CD14-positive monocyte (primary cell): Measurements from ENCODE around the gene LCP1. TPM values are rescaled to one million over a fixed set of nuclear protein-coding genes. Genes with fewer than 3 reads are reported as not detected.

Experiments
- DNase-seq, 3 donors: peaks; one replicate each; pipeline ENCODE4 v3.0.0-alpha.2; 2011 to 2022
- H2AFZ ChIP-seq: 2 replicates; pipeline ENCODE4 v1.6.0; 2012; ENCODE audit warnings: mild to moderate bottlenecking, low read depth, low read length, inconsistent platforms; ENCODE audit not compliant: insufficient read depth, poor library complexity, severe bottlenecking
- H3K27ac ChIP-seq, 2 donors: 1 replicate in 1 of 2; 2 replicates in 1 of 2; pipeline ENCODE4 v1.5.1; 2012 to 2013; ENCODE audit warnings: low read length in 2 of 2, control low read depth in 1 of 2, inconsistent platforms in 1 of 2, low read depth in 1 of 2, mild to moderate bottlenecking in 1 of 2
- H3K27me3 ChIP-seq, 2 donors: one replicate each; pipeline versions ENCODE4 v1.6.0 to v1.6.1; 2011 to 2013; ENCODE audit warnings: low read length in 2 of 2; ENCODE audit not compliant: control insufficient read depth in 2 of 2, insufficient read depth in 2 of 2
- H3K36me3 ChIP-seq, 2 donors: replicated peaks in 1 of 2; 1 replicate in 1 of 2; 2 replicates in 1 of 2; pipeline versions ENCODE4 v1.5.1 to v1.6.1; 2012 to 2013; ENCODE audit warnings: low read length in 2 of 2, control low read depth in 1 of 2, inconsistent platforms in 1 of 2, mild to moderate bottlenecking in 1 of 2; ENCODE audit not compliant: insufficient read depth in 2 of 2, control insufficient read depth in 1 of 2
- H3K4me1 ChIP-seq, 2 donors: 1 replicate in 1 of 2; 2 replicates in 1 of 2; pipeline versions ENCODE4 v1.5.1 to v1.6.1; 2012 to 2013; ENCODE audit warnings: low read length in 2 of 2, control low read depth in 1 of 2, inconsistent platforms in 1 of 2, mild to moderate bottlenecking in 1 of 2, moderate library complexity in 1 of 2; ENCODE audit not compliant: insufficient read depth in 2 of 2, control insufficient read depth in 1 of 2
- H3K4me2 ChIP-seq: replicated peaks from 2 replicates; pipeline ENCODE3; 2012; ENCODE audit warnings: low read length, moderate library complexity, mild to moderate bottlenecking; ENCODE audit not compliant: poor library complexity, severe bottlenecking; ENCODE audit errors: extremely low read depth
- H3K4me3 ChIP-seq, 3 experiments: fragments of 200-600 bp in 1 of 3; sonication (generic) in 1 of 3; replicated peaks in 1 of 3; 1 replicate in 2 of 3; 2 replicates in 1 of 3; pipeline ENCODE4 v1.5.1; 2011 to 2013; ENCODE audit warnings: low read length in 3 of 3, mild to moderate bottlenecking in 3 of 3, control low read depth in 2 of 3, low read depth in 2 of 3, inconsistent platforms in 1 of 3, moderate library complexity in 1 of 3
- H3K79me2 ChIP-seq: 2 replicates; pipeline ENCODE4 v1.6.0; 2012; ENCODE audit warnings: mild to moderate bottlenecking, control low read depth, inconsistent platforms, low read length, moderate library complexity; ENCODE audit not compliant: insufficient read depth
- H3K9ac ChIP-seq: 2 replicates; pipeline ENCODE4 v1.6.0; 2017; ENCODE audit warnings: low read length, mild to moderate bottlenecking; ENCODE audit not compliant: insufficient read depth, poor library complexity, severe bottlenecking
- H3K9me3 ChIP-seq, 2 donors: replicated peaks in 1 of 2; 1 replicate in 1 of 2; 2 replicates in 1 of 2; pipeline versions ENCODE4 v1.5.1 to v1.6.1; 2012 to 2013; ENCODE audit warnings: low read length in 2 of 2, control low read depth in 1 of 2; ENCODE audit not compliant: control insufficient read depth in 1 of 2, insufficient read depth in 1 of 2
- H4K20me1 ChIP-seq: 2 replicates; pipeline ENCODE4 v1.6.0; 2012; ENCODE audit warnings: mild to moderate bottlenecking, low read length, control low read depth, moderate library complexity; ENCODE audit not compliant: insufficient read depth
- H3K27ac Mint-ChIP-seq, 7 donors: one replicate each; pipeline ENCODE4 v1.8.0; 2020; ENCODE audit warnings: mild to moderate bottlenecking in 7 of 7, mixed read lengths in 7 of 7, moderate library complexity in 6 of 7, inconsistent platforms in 2 of 7
- H3K27me3 Mint-ChIP-seq, 3 donors: one replicate each; pipeline ENCODE4 v1.8.0; 2021 to 2022; ENCODE audit warnings: low read depth in 3 of 3, mild to moderate bottlenecking in 3 of 3, mixed read lengths in 3 of 3, moderate library complexity in 3 of 3, inconsistent platforms in 1 of 3
- H3K36me3 Mint-ChIP-seq, 2 donors: one replicate each; pipeline ENCODE4 v1.8.0; 2020; ENCODE audit warnings: mixed read lengths in 2 of 2, inconsistent platforms in 1 of 2, mild to moderate bottlenecking in 1 of 2
- H3K4me1 Mint-ChIP-seq: one replicate; pipeline ENCODE4 v1.8.0; 2020; ENCODE audit warnings: mild to moderate bottlenecking, mixed read lengths
- H3K4me3 Mint-ChIP-seq, 2 donors: one replicate each; pipeline ENCODE4 v1.8.0; 2020; ENCODE audit warnings: mild to moderate bottlenecking in 2 of 2, mixed read lengths in 2 of 2, moderate library complexity in 1 of 2
- H3K9me3 Mint-ChIP-seq, 7 donors: one replicate each; pipeline ENCODE4 v1.8.0; 2020 to 2022; ENCODE audit warnings: mixed read lengths in 7 of 7, mild to moderate bottlenecking in 6 of 7, moderate library complexity in 6 of 7, inconsistent platforms in 2 of 7
- WGBS: methylation state at CpG from one replicate; pipeline ENCODE4 v1.1.5; 2013; ENCODE audit warnings: missing lambda C conversion rate; ENCODE audit not compliant: insufficient coverage; 5-methylcytosine and 5-hydroxymethylcytosine counted together
- intact Hi-C, 2 donors: fragments of 100-400 bp; cut with micrococcal nuclease; formaldehyde crosslinking; loops; one replicate each; pipeline versions ENCODE4 v1.15.0 to v1.15.1; 2023
- polyA plus RNA-seq, 3 donors: library from polyadenylated mRNA; depleted of rRNA in 1 of 3; unstranded in 2 of 3; stranded (reverse) in 1 of 3; fragments of 300-500 nt in 2 of 3; fragments of >200 nt in 1 of 3; fragmentation: Illumina TruSeq in 2 of 3; gene quantifications; 1 replicate in 2 of 3; 2 replicates in 1 of 3; pipeline ENCODE4 v1.2.3, GENCODE V29; 2012 to 2021
- TF ChIP-seq, protein P1 (sequence below): fragments of 200-600 bp; IDR thresholded peaks from one replicate; pipeline ENCODE4 v1.8.0; 2022; ENCODE audit warnings: antibody characterized with exemption, mild to moderate bottlenecking

Gene LCP1
- polyA plus RNA-seq, 3 donors = 653 to 2,003 (median 1,636) TPM

DNA sequence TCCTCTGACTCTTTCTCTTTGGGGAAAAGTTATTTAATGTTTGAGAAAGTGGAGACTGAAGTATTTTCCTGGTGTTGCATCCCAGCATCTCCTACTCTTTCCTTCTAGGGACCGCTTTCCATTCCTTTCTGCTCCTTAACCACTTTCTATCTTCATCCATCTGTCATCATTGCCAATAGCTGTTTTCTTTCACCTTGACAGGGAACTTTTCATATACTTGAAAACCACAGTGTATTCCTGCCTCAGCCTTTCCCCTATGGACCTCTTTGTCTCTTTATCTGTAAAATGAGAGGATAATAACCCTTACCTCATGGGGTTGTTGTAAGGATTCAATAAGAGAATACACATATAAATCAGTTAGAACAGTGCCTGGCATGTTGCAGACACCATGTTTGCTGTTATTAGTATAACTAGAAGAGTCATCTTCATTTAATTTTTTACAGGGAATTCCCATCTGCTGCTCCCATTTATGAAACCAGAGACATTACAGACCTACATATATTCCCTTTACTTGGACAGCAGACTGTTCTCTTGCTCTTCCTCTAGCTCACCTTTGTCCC lies 31.8 kb downstream of the LCP1 start:
- peaks cover 87 to 94% of the 10 kb centered on the region in 2 donors for H3K36me3 Mint-ChIP-seq

DNA sequence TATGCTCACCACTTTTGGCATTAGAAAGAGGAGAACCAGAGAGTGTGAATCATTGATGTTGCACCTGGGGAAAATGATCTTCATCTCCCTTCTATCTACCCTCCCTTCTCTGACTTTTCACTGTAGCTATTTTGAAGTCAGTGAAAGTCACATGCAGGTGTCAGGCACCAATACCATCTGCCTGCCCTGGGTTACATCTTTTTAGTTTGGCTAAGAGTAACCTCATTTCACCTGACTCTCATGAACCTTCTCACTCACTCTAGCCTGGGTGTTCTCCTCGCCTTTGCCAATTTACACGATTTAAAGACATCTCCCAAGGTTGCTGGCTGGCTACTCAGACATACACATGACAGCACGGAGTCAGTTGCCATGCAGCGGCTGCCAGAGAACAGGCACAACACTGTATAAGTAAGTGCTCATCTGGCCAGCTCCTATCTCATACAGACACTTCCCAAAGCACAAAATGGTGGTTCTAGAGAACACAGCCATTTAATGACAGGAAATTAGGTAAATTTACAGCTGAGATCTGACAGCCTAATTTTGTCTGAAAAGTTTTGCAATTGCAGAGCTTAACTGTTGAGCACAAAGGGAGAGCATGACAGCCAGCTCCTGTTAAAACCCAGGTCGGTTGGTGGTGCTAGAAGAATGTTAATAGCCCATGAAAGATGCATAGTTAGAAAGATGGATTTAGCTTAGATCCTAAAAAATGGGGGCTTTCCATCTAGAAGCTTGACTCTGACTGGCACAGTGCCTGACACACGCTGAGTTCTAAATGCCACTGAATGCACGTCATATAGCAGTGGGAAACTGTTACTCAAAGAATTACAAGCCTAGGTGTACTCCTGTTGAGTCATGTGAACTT lies 32.5 kb downstream of the LCP1 start:
- Mint-ChIP-seq H3K9me3 (no peaks in the 10 kb centered on the region), H3K27ac (peak overlapping the region in 3 of 7 donors; percentile 54 to 78 (median 65)), H3K4me3 (no peak overlapping the region), H3K4me1 (no peaks in the 10 kb centered on the region), H3K36me3 (peaks cover 87 to 94% of the 10 kb centered on the region in 2 donors), H3K27me3 (no peaks in the 10 kb centered on the region)
- peaks cover 92% of the 10 kb centered on the region for H3K79me2 ChIP-seq
- no peak overlapping the region for H2AFZ ChIP-seq
- no peak overlapping the region for H3K4me2 ChIP-seq
- no peaks in the 10 kb centered on the region for H3K9me3 ChIP-seq
- H3K36me3 ChIP-seq = peaks cover 96 to 100% of the 10 kb centered on the region in 2 donors
- H3K27ac ChIP-seq = peak overlapping the region in 1 of 2 donors; percentile 52
- H4K20me1 ChIP-seq = peaks cover 100% of the 10 kb centered on the region
- H3K4me1 ChIP-seq = no peaks in the 10 kb centered on the region
- 92% methylated on average over 3 of the region's 7 CpGs for WGBS
- intact Hi-C loops = no loop called here
- H3K27me3 ChIP-seq = no peaks in the 10 kb centered on the region
- no peak overlapping the region for H3K4me3 ChIP-seq
- H3K9ac ChIP-seq = no peak overlapping the region
- no peak for DNase-seq
- TF ChIP-seq, protein P1, sequence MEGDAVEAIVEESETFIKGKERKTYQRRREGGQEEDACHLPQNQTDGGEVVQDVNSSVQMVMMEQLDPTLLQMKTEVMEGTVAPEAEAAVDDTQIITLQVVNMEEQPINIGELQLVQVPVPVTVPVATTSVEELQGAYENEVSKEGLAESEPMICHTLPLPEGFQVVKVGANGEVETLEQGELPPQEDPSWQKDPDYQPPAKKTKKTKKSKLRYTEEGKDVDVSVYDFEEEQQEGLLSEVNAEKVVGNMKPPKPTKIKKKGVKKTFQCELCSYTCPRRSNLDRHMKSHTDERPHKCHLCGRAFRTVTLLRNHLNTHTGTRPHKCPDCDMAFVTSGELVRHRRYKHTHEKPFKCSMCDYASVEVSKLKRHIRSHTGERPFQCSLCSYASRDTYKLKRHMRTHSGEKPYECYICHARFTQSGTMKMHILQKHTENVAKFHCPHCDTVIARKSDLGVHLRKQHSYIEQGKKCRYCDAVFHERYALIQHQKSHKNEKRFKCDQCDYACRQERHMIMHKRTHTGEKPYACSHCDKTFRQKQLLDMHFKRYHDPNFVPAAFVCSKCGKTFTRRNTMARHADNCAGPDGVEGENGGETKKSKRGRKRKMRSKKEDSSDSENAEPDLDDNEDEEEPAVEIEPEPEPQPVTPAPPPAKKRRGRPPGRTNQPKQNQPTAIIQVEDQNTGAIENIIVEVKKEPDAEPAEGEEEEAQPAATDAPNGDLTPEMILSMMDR = no peak

More for the DNA sequence above, 31.8 kb downstream of the LCP1 start:
- H3K4me3 ChIP-seq = no peak overlapping the region
- Mint-ChIP-seq H3K27me3 (no peaks in the 10 kb centered on the region), H3K4me3 (no peak overlapping the region), H3K27ac (peak overlapping the region in 2 of 7 donors; percentile 5 to 54), H3K9me3 (no peaks in the 10 kb centered on the region), H3K4me1 (no peaks in the 10 kb centered on the region)
- peaks cover 96 to 100% of the 10 kb centered on the region in 2 donors for H3K36me3 ChIP-seq
- H4K20me1 ChIP-seq = peaks cover 100% of the 10 kb centered on the region
- H3K27me3 ChIP-seq = no peaks in the 10 kb centered on the region
- H3K79me2 ChIP-seq = peaks cover 92% of the 10 kb centered on the region
- no peak overlapping the region for H3K9ac ChIP-seq
- no peak overlapping the region for H3K4me2 ChIP-seq
- no peaks in the 10 kb centered on the region for H3K4me1 ChIP-seq
- H2AFZ ChIP-seq = no peak overlapping the region
- WGBS = 100% methylated on average over 1 of the region's 1 CpG
- H3K9me3 ChIP-seq = no peaks in the 10 kb centered on the region
- DNase-seq = no peak
- TF ChIP-seq, protein P1 = no peak
- H3K27ac ChIP-seq = peak overlapping the region in 1 of 2 donors; percentile 52
- intact Hi-C loops = no loop called here
